IPS-15b (cell line): ENCODE data around the gene C17orf67.

ENCODE experiments used
- H3K27me3 ChIP-seq: one replicate; pipeline ENCODE4 v1.6.1; 2013; ENCODE audit warnings: low read length; ENCODE audit not compliant: control insufficient read depth, insufficient read depth
- H3K36me3 ChIP-seq: one replicate; pipeline ENCODE4 v1.6.1; 2013; ENCODE audit warnings: low read length; ENCODE audit not compliant: control insufficient read depth, insufficient read depth
- H3K4me1 ChIP-seq: one replicate; pipeline ENCODE4 v1.6.1; 2013; ENCODE audit warnings: mild to moderate bottlenecking, low read length; ENCODE audit not compliant: control insufficient read depth, insufficient read depth
- H3K4me3 ChIP-seq: one replicate; pipeline ENCODE4 v1.5.1; 2013; ENCODE audit warnings: low read depth, low read length
- H3K9ac ChIP-seq: one replicate; pipeline ENCODE4 v1.6.1; 2013; ENCODE audit warnings: low read depth, mild to moderate bottlenecking, low read length
- H3K9me3 ChIP-seq: one replicate; pipeline ENCODE4 v1.6.1; 2013; ENCODE audit warnings: mild to moderate bottlenecking, low read length; ENCODE audit not compliant: control insufficient read depth, insufficient read depth

C17orf67 gene

GRCh38 chr17:56801459-56802178 lies 32.1 kb downstream of the C17orf67 start:
- H3K27me3 ChIP-seq: no peaks in the 10 kb centered on the region
- H3K9ac ChIP-seq: no peak overlapping the region
- H3K4me3 ChIP-seq: no peak overlapping the region
- no peaks in the 10 kb centered on the region for H3K36me3 ChIP-seq
- H3K4me1 ChIP-seq: no peaks in the 10 kb centered on the region
- no peaks in the 10 kb centered on the region for H3K9me3 ChIP-seq

- Histone ChIP-seq H3K4me3 (no peak overlapping the region), H3K9ac (no peak overlapping the region), H3K36me3 (no peaks in the 10 kb centered on the region), H3K4me1 (no peaks in the 10 kb centered on the region), H3K9me3 (no peaks in the 10 kb centered on the region), H3K27me3 (no peaks in the 10 kb centered on the region)
Measured at GRCh38 chr17:56798916-56799315, 34.8 kb downstream of the C17orf67 start.

GRCh38 chr17:56796536-56796935 lies 37.2 kb downstream of the C17orf67 start:
- Histone ChIP-seq H3K36me3 (no peaks in the 10 kb centered on the region), H3K4me3 (no peak overlapping the region), H3K9ac (no peak overlapping the region)

GRCh38 chr17:56795221-56795865 lies 38.4 kb downstream of the C17orf67 start:
- no peak overlapping the region for H3K9ac ChIP-seq

More at GRCh38 chr17:56796536-56796935, 37.2 kb downstream of the C17orf67 start:
- Histone ChIP-seq H3K9me3 (no peaks in the 10 kb centered on the region), H3K27me3 (no peaks in the 10 kb centered on the region), H3K4me1 (no peaks in the 10 kb centered on the region)

GRCh38 chr17:56793957-56794356 lies 39.8 kb downstream of the C17orf67 start:
- Histone ChIP-seq H3K4me1 (no peaks in the 10 kb centered on the region), H3K9ac (no peak overlapping the region), H3K4me3 (no peak overlapping the region), H3K9me3 (no peaks in the 10 kb centered on the region), H3K36me3 (no peaks in the 10 kb centered on the region), H3K27me3 (no peaks in the 10 kb centered on the region)

More at GRCh38 chr17:56795221-56795865, 38.4 kb downstream of the C17orf67 start:
- H3K36me3 ChIP-seq: no peaks in the 10 kb centered on the region
- no peaks in the 10 kb centered on the region for H3K27me3 ChIP-seq
- H3K4me1 ChIP-seq: no peaks in the 10 kb centered on the region
- H3K9me3 ChIP-seq: no peaks in the 10 kb centered on the region
- no peak overlapping the region for H3K4me3 ChIP-seq

GRCh38 chr17:56793531-56793930 lies 40.2 kb downstream of the C17orf67 start:
- Histone ChIP-seq H3K4me3 (no peak overlapping the region), H3K4me1 (no peaks in the 10 kb centered on the region), H3K9ac (no peak overlapping the region), H3K9me3 (no peaks in the 10 kb centered on the region), H3K27me3 (no peaks in the 10 kb centered on the region), H3K36me3 (no peaks in the 10 kb centered on the region)

GRCh38 chr17:56792267-56792666 lies 41.5 kb downstream of the C17orf67 start:
- Histone ChIP-seq H3K9ac (no peak overlapping the region), H3K4me1 (no peaks in the 10 kb centered on the region), H3K4me3 (no peak overlapping the region), H3K27me3 (no peaks in the 10 kb centered on the region), H3K9me3 (no peaks in the 10 kb centered on the region), H3K36me3 (no peaks in the 10 kb centered on the region)

- Histone ChIP-seq H3K4me3 (no peak overlapping the region), H3K9ac (no peak overlapping the region), H3K4me1 (peaks cover 2% of the 10 kb centered on the region)
Measured at GRCh38 chr17:56786989-56787482, 46.7 kb downstream of the C17orf67 start.

GRCh38 chr17:56785997-56786680 lies 47.6 kb downstream of the C17orf67 start:
- Histone ChIP-seq H3K36me3 (no peaks in the 10 kb centered on the region), H3K9me3 (no peaks in the 10 kb centered on the region), H3K4me3 (no peak overlapping the region), H3K9ac (no peak overlapping the region), H3K27me3 (peaks cover 6% of the 10 kb centered on the region), H3K4me1 (peaks cover 2% of the 10 kb centered on the region)

More at GRCh38 chr17:56786989-56787482, 46.7 kb downstream of the C17orf67 start:
- Histone ChIP-seq H3K27me3 (no peaks in the 10 kb centered on the region), H3K36me3 (no peaks in the 10 kb centered on the region), H3K9me3 (no peaks in the 10 kb centered on the region)

GRCh38 chr17:56785405-56785804 lies 48.3 kb downstream of the C17orf67 start:
- peaks cover 2% of the 10 kb centered on the region for H3K4me1 ChIP-seq
- no peaks in the 10 kb centered on the region for H3K36me3 ChIP-seq
- no peak overlapping the region for H3K4me3 ChIP-seq
- no peak overlapping the region for H3K9ac ChIP-seq
- H3K9me3 ChIP-seq: no peaks in the 10 kb centered on the region
- peaks cover 13% of the 10 kb centered on the region for H3K27me3 ChIP-seq

GRCh38 chr17:56782338-56782737 lies 51.4 kb downstream of the C17orf67 start:
- Histone ChIP-seq H3K9me3 (no peaks in the 10 kb centered on the region), H3K27me3 (peaks cover 39% of the 10 kb centered on the region), H3K4me3 (no peak overlapping the region), H3K36me3 (no peaks in the 10 kb centered on the region), H3K9ac (no peak overlapping the region), H3K4me1 (peaks cover 2% of the 10 kb centered on the region)
